Measurements from ENCODE around the gene NCEH1.
A peak's percentile ranks its signal among the peaks of the same experiment; 100 is the strongest.
"Not testable (repeated sequence)": the region's sequence is repeated elsewhere in the genome, so short reads cannot be mapped to it uniquely, and the experiment has no call there.

Gene NCEH1, protein sequence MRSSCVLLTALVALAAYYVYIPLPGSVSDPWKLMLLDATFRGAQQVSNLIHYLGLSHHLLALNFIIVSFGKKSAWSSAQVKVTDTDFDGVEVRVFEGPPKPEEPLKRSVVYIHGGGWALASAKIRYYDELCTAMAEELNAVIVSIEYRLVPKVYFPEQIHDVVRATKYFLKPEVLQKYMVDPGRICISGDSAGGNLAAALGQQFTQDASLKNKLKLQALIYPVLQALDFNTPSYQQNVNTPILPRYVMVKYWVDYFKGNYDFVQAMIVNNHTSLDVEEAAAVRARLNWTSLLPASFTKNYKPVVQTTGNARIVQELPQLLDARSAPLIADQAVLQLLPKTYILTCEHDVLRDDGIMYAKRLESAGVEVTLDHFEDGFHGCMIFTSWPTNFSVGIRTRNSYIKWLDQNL

DNA sequence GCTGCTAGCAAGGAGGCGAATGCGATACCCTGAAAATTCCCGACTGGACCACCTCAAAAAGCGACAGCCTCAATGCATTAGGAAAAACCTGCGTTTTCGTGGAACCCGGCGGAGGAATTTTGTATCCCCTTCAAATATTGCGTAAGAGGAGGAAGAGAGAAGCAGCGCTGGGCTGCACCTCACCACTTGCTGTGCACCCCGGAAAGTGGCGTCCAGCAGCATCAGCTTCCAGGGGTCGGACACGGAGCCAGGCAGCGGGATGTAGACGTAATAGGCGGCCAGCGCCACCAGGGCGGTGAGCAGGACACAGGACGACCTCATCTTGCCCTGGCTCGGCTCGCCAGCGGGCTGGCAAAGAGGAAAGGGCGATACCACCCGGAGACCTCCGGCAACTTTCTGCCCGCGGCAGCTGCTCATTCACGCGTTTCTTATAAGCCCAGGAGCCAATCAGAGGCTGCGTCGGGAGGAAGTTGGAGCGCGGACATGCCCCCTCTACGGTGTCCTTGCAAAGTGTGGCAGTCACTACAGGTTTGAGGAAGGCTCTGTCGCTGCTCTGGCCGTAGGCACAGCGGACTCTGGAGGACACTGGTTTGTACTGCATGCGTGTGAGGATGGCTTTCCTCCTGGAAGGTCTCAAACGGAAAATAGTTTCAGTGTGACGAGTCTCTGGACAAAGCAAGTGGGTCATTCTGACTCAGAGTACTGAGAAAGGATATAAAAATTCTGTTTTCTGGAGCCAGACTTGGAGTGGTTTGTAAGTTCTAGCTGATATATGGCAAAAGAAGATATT, at the start of gene NCEH1:
NCEH1 (minus strand) TSS at position 404 of the 790 bp plus-strand sequence; CDS start at position 321, 83 bp downstream.
- peak; percentile 74 for DNase-seq (ENCODE audit: low read depth in 2 of 2)

DNA sequence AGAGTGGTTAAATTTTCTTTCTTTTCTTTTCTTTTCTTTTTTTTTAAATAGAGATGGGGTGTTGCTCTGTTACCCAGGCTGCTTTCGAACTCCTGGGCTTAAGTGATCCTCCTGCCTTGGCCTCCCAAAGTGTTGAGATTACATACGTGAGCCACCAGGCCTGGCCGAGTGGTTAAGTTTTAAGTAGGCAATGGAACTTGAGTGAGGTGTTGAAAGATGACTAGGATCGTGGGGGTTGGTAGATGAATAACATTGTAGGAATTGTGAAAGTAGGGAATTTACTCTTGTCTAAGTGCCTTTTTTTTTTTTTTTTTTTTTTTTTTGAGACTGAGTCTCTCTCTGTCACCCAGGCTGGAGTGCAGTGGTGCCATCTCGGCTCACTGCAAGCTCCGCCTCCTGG, 49.5 kb upstream of the NCEH1 start:
- not testable (repeated sequence) for DNase-seq (ENCODE audit: low read depth in 2 of 2)

DNA sequence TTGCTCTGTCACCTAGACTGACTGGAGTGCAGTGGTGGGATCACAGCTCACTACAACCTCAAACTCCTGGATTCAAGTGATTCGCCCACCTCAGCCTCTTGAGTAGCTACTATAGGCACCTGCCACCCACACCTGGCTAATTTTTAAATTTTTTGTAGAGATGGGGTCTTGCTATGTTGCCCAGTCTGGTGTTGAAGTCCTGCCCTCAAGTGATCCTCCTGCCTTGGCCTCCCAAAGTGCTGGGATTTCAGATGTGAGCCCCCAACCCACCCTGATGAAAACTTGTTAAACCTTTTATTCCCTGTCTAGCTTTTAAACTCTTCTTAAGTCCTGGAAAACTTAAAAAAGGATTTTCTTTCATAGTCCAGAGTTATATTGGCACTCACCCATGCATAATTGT, 42.3 kb upstream of the NCEH1 start:
- no peak for DNase-seq (ENCODE audit: low read depth in 2 of 2)

DNA sequence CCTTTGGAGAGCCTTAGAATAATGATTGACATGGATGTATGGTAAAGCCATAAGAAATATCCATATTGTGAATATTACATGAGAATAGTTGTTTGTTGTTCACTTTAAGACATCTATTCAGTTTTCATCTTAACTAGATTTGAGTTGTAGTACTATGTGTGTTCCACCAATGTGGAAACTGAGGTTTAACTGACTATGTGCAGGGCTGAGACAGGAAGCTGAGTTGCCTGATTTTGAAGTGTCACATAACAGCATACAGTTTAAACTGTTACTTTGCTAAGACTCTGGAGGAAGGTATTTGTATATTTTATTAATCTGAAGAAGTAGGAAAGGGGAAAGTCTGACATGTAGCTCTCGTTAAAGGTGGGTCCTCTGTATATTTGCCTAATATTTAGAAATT, 41.8 kb upstream of the NCEH1 start:
- no peak for DNase-seq (ENCODE audit: low read depth in 2 of 2)

DNA sequence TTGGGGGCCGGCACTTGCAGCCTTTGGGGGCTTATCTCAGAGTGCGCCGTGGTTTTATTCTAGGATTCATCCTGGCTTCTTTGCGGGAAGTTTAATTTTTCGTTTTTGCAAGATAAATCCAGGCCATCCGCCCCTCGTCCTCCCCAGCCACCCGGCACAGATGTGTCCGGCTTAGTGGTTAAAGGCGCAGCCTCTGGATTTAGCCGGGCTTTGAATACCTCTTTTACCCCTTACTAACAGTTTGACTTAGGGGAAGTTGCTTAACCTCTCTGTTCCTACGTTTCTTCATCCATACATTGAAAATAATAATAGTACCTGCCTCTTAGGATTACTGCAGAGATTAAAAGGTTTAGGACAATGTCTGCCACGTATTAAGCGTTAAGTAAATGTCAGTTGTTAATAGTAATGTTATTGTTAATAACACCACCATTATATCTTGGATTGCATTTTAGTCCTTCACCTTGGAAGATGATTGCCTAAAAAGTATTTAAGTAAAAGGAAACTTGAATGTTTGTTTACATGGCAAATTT, 40.4 kb upstream of the NCEH1 start:
- no peak for DNase-seq (ENCODE audit: low read depth in 2 of 2)

DNA sequence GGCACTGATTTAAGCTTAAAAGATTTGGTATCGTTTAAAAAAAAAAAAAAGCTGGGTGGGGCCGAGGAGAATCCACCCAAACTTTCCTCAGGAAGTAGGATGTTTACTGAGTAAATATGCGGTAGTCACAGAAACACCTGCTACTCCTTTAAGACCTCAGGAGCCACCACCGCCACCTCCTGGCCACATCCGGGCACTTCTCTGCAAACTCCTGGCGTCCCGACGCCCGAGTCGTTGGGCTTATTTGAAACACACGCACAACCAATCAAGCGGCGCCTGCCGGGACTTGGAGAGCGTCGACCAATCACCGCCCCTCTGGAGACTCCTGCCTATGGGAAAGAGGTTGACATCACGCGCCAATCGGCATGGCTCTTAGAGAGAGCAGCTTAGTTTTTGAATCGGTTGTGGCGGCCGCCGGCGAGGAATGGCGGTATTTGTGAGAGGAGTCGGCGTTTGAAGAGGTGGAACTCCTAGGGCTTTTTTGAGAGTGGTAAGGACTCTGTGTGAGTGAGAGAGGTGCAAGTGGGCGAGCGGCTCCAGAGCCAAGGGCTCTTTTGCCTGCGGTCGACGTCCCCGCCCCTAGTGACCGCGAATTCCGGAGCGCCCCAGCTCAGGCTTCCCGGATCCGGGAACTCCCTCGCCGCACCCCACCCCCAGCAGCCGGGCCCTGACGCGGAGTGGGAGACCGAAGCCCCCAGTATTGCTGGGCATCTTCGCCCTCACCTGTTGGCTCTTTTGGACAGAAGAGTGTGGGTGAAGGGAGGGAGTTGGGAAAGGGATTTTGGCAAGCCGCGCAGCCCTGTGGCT, 39.7 kb upstream of the NCEH1 start, which contains the start of gene ECT2:
ECT2 (plus strand) TSS at position 359 of the 807 bp plus-strand sequence. CDS start 3,805 bp downstream, outside the sequence.
- peak; percentile 94 to 96 for DNase-seq (ENCODE audit: low read depth in 2 of 2)

DNA sequence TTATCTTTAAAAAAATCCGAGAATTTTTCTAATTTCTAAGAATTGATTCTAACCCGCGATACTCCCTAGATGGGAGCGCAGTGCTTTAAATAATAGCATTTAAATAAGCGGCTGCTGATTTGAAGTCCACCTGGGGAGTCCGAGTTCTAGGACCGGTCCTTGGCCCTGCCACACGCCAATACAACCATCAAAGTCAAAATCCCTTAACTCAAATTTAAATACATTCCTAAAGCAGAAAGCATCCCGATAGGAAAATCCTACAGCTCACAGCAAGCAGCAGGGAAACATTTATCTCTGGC, 39.2 kb upstream of the NCEH1 start:
- no peak for DNase-seq (ENCODE audit: low read depth in 2 of 2)

DNA sequence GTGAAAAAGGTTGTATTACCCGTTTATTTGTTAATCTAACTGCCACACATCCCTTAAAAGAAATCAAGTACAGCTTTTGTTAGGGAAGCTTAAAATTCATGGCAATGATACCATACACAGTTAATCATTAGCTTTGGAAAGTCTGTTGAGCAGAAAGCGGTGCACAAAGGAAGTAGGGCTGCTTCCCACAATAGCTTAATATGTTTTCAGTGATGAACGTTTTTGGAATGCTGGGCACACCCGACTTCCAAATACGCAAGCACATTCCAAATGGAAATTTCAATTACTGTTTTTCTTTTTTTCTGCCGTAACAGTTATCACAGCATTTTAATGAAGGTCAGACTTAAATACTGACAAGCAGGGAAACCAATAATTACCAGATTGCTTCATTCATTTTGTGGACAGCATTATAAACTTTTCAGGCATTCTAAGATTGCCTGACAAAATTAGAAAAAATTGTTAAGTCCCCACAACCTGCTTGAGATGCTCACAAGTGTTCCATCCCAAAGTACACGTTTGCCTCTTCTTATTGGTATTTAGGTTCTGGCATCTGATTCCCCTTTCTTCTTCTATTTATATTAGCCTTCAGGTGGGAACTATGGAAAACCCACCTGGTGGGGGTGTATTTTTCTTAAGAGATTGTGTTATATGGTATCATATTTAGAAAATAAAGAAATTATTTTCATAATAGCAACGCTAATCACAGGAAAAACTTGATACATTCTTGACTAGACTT, 38.5 kb upstream of the NCEH1 start:
- no peak for DNase-seq (ENCODE audit: low read depth in 2 of 2)

DNA sequence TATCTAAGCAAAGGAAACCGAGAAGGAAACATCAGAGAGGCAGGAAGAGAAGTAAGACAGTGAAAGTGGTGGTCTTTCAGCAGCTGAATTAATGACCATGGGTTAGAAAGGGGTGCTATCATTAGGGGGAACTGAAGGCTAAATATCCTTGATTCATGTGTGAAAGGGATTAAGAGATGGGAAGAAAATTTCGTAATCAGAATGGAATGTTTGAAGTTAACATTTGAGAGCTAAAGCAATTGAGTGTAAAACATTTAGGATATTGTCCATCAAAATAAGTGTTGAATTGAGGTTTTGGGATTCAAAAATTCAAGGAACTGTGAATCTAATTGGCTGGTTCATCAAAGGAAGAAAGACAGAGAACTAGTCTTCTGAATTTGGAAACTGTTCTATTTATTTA, 35.6 kb upstream of the NCEH1 start:
- no peak for DNase-seq (ENCODE audit: low read depth in 2 of 2)

DNA sequence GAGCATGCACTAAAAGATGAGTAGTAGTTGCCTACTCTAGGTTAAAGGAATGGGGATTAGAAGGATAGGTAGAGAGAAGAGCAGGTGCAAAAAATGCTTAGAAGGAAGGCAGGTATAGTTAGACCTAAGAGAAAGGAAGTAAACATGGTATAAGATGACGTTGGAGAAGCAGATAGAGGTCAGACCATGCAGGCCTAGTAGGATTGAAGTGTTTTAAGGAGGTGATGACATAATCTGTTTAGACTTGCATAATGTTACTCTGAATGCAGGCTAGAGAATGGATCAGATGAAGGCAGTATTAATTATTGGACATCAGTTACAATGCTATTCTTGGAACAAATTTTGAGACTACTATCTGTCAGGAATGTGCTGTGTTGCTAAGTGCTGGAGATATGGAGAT, 28.6 kb upstream of the NCEH1 start:
- DNase-seq (ENCODE audit: low read depth in 2 of 2): no peak

DNA sequence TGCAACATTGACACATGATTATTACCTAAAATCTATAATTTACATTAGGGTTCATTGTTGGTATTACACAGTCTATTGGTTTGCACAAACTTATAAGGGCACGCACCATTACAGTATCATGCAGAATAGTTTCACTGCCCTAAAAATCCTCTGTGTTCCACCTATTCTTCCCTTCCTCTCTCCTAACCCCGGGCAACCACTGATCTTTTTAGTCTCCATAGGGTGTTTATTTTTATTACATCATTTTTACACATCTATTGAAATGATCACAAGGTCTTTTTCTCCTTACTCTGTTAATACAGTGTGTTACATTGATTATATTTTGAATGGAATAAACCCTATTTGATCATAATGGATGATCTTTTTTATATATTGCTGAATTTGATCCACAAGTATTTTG, 24.1 kb upstream of the NCEH1 start:
- no peak for DNase-seq (ENCODE audit: low read depth in 2 of 2)

DNA sequence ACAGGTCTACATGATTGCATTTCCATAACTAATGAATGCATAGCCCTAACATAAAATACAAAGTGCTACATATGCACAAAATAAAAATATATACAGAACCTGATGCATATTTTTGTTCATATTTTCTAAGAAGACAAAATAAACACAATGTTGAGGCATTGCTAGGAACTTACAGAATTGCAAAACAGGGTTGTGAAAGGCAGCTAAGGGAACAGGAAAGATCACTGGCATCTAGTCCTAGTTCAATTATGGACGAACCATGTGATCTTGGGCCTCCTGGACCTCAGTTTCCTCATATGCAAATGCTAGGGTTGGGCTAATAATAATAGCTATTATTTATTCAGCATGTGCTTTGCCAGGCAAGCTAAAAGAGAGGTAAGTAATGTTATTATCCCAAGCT, 15.5 kb upstream of the NCEH1 start:
- DNase-seq (ENCODE audit: low read depth in 2 of 2): no peak

DNA sequence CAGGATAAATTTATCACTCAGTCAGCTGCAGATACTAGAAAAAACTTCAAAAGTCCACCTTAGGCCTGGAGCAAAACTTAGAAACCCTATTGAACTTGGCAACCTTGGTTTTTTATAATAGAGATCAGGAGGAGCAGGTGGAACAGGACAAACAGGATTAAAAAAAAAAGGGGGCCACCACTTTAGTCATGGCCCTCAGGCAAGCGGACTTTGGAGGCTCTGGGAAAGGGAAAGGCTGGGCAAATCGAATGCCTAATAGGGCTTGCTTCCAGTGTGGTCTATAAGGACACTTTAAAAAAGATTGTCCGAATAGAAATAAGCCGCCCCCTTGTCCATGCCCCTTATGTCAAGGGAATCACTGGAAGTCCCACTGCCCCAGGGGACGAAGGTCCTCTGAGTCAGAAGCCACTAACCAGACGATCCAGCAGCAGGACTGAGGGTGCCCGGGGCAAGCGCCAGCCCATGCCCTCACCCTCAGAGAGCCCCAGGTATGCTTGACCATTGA, 11.7 kb upstream of the NCEH1 start:
- not testable (repeated sequence) for DNase-seq (ENCODE audit: low read depth in 2 of 2)

DNA sequence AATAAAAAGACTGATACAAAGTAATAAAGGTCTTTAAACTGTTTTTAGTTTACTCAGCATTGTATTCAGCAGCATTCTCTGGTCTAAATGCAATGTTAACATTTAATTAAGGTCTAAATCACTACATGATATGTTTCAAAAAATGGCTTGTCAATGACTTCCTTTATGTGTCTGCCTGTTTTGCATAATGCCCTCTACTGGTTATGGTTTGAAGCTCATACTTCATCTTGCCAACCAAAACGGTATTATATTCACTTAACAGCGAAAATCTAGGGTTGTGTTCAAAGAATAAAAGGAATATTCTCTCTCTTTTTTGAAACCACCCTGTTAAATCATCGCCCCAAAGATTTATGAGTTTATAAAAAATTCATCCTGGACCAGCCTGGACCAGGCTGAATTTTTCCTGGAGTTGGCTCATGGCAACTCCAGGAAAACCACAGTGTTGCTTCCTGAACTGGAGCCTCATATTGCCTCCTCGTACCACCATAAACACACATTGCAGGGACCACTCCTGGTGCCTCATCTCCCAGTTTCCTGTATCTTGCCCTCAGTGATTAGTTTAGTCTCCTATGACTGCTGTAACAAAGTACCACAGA, 6.7 kb upstream of the NCEH1 start:
- no peak for DNase-seq (ENCODE audit: low read depth in 2 of 2)

DNA sequence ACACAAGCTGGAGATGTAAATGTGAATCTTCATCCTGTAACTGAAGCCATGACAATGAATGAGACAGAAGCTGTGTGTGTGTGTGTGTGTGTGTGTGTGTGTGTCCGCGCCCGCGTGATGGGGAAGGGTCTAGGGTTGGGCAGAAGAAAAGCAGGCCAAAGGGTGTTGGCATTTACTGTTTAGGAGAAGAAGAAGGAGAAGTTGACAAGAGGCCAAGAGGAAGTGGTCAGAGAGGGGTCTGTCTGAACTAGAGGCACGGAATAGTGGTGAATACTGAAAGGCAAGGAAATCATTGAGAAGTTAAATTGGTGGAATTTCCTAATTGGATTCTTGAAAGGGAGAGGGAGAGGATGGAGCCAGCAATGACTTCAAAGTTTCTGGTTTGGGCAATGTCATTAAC, 5.6 kb upstream of the NCEH1 start:
- no peak for DNase-seq (ENCODE audit: low read depth in 2 of 2)

DNA sequence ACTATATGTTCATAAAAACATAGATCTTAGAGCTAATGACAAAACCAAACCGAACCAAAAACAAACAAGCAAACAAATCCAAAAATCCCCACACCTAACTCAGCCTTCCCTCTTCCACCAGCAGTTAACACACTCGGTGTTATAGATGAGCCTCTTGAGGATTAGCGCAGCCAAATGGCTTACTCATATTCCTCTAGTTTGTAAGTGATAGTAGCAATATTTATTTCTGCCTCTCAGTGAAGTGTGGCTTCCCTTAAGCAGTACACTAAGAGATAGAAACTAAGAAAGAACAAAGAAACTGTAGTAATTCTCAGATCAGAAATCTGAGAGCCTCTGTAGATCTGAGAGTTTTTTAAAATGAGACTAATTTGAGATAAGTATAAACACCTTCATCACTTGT, 2.4 kb upstream of the NCEH1 start:
- DNase-seq (ENCODE audit: low read depth in 2 of 2): no peak

DNA sequence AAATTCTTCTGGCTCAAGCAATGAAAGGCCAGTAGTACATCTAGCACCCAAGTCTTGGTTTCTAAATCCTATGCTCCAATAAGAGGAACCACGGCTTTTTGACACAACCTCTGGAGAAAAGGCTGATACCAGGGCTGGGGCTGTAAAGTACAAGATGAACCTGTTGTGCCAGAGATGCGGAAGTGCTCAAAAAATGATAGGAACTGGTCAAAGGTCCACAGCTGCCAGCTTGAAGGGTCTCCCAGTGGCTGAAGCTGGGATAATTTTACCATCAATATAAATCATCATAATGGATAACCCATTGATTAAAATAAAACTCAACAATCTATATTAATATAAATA, 558 bp upstream of the NCEH1 start:
- no peak for DNase-seq (ENCODE audit: low read depth in 2 of 2)

DNA sequence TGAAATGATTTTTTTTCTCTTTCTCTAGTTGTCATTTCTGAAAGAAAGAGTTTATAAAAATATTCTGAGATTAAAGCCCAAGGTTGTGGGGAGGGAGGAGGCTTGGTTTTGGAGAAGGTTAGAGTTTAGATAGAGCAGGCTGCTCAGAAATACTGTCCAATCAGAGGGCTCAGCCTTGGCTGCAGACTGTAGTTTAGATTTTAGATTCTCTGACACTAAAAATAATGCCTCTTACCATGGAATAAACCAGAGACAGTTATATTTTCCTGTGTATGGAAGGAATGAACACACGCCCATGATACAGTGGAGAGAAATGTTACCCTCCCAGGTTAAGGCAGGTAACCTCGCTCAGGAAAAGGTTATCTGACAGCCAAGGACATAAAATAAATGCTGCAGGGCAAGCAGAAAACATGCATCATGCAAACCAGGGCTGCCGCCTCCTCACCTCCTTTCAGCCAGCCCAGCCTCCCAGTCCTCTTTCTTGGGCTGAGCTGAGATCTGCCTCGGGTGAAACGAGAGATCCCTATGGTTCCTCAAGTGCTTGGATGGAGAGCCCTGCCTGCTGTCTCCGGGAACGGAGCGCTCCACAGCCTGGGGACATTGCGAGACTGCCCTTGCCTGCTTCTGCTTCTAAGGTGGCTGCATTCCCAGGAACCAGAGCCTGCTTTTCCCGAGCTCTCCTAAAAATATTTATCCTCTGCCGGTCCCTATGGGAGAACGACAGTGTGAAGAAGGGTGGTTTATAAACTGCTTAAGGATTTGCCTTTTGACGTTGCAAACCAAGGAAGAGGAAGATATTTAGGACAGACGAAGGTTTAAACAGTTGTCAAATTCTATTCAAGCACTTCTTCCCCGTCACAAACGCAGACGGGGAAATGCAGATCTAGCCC, 848 bp downstream of the NCEH1 start:
- no peak for DNase-seq (ENCODE audit: low read depth in 2 of 2)

DNA sequence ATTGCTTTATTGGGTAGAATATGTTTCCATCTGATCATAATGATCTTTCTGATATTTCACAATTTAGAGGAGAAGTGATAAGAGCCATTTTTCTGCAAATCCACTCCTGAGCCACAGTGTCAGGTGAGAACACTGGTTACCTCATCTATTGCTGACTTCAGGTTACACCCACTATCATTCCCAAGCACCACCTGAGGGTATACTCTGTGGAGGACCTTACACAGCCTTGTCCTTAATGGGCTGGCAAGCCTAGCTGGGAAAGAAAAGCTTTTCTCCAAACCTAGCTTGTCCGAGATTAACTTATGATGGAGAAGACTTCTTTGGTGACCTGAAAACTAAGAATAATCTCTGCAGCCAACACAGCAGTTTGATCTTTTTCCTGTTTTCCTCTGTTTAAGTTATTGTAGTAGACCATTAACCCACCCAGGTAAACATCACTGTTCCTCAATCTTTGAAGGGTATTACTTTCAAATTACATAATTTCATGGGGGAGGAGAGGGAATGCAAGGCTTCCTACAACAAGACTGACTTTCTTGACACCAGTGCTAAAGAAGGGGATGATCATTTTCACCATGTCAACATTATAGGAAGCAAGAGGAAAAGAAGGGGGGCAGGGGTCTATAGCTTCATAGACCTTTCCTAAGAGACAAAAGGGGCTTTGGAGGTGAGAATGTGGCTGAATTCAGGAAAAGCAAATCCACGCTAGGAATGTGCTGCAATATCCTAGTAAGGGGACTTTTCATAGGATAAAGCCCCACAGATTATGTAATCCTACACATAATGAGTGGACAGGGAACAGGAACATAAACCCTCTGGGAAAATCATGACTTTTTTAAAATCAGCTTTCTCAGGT, 1.7 kb downstream of the NCEH1 start:
- no peak for DNase-seq (ENCODE audit: low read depth in 2 of 2)
